ENCODE data around the gene TTC9B. TPM values are rescaled to one million over a fixed set of nuclear protein-coding genes. Genes with fewer than 3 reads are reported as not detected.

The TTC9B gene
- total RNA-seq, 1 donor from 2014 or later, result not detected

DNA sequence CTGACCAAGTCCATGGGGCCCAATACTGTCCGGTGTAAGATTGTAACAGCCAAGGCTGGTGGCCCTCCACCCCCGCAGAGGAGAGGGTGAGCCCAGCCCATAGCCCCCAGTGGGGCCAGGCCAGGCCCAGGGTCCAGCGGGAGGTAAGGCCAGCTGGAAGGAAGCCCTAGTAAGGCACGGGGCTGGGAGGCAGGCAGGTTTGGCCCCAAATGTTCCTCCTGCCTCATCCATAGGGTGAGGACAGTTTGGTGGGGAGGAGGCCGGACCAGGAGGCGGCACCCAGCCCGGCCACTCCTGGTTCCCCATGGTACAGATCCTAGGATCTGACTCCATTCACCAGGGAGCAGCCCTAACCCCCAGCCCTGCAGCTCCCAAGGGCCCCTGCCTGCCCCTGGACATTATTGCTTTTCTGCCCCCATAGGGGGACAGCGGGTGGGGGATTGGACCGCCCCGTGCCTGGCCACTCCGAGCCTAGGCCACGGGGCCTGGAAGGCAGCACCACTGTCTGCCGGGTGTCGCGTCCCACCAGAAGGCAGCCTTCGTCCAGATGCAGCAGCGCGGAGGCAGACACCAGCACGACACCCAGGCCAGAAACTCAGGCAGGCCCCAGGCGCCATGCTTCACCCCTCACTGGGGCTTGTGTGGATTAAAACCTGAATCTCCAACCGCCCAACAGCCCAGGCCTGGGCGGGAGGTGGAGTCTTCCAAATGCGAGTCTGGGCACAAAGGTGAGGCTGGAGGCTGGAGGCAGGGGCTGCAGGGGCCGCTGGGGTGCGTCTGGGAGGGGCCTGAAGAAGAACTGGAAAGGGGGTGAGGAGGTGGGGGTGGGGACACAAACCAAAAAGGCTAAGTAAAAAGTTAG is 15.0 kb upstream of the TTC9B start:
- H3K27ac Mint-ChIP-seq (ENCODE audit: unreplicated experiment), result no peak overlapping the region
- DNase-seq (ENCODE audit: extremely low spot score, unreplicated experiment), result no peak
- peaks cover 28% of the 10 kb centered on the region for H3K4me1 Mint-ChIP-seq (ENCODE audit: unreplicated experiment)
- H3K27me3 Mint-ChIP-seq (ENCODE audit: unreplicated experiment), result no peaks in the 10 kb centered on the region
- TF ChIP-seq, protein P1, sequence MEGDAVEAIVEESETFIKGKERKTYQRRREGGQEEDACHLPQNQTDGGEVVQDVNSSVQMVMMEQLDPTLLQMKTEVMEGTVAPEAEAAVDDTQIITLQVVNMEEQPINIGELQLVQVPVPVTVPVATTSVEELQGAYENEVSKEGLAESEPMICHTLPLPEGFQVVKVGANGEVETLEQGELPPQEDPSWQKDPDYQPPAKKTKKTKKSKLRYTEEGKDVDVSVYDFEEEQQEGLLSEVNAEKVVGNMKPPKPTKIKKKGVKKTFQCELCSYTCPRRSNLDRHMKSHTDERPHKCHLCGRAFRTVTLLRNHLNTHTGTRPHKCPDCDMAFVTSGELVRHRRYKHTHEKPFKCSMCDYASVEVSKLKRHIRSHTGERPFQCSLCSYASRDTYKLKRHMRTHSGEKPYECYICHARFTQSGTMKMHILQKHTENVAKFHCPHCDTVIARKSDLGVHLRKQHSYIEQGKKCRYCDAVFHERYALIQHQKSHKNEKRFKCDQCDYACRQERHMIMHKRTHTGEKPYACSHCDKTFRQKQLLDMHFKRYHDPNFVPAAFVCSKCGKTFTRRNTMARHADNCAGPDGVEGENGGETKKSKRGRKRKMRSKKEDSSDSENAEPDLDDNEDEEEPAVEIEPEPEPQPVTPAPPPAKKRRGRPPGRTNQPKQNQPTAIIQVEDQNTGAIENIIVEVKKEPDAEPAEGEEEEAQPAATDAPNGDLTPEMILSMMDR (IDR thresholded peaks at IDR 0.05), result no peak
- no peak overlapping the region for H3K4me3 Mint-ChIP-seq (ENCODE audit: unreplicated experiment)
- H3K36me3 Mint-ChIP-seq (ENCODE audit: unreplicated experiment), result peaks cover 24% of the 10 kb centered on the region
- H3K9me3 Mint-ChIP-seq (ENCODE audit: unreplicated experiment), result no peaks in the 10 kb centered on the region

GRCh38 chr19:40232479-40232878 is 14.3 kb upstream of the TTC9B start:
- TF ChIP-seq, protein P1 (IDR thresholded peaks at IDR 0.05), result no peak
- no peak overlapping the region for H3K27ac Mint-ChIP-seq (ENCODE audit: unreplicated experiment)
- peaks cover 28% of the 10 kb centered on the region for H3K4me1 Mint-ChIP-seq (ENCODE audit: unreplicated experiment)
- DNase-seq (ENCODE audit: extremely low spot score, unreplicated experiment), result no peak
- no peaks in the 10 kb centered on the region for H3K27me3 Mint-ChIP-seq (ENCODE audit: unreplicated experiment)
- no peak overlapping the region for H3K4me3 Mint-ChIP-seq (ENCODE audit: unreplicated experiment)
- H3K9me3 Mint-ChIP-seq (ENCODE audit: unreplicated experiment), result no peaks in the 10 kb centered on the region
- peaks cover 21% of the 10 kb centered on the region for H3K36me3 Mint-ChIP-seq (ENCODE audit: unreplicated experiment)

DNA sequence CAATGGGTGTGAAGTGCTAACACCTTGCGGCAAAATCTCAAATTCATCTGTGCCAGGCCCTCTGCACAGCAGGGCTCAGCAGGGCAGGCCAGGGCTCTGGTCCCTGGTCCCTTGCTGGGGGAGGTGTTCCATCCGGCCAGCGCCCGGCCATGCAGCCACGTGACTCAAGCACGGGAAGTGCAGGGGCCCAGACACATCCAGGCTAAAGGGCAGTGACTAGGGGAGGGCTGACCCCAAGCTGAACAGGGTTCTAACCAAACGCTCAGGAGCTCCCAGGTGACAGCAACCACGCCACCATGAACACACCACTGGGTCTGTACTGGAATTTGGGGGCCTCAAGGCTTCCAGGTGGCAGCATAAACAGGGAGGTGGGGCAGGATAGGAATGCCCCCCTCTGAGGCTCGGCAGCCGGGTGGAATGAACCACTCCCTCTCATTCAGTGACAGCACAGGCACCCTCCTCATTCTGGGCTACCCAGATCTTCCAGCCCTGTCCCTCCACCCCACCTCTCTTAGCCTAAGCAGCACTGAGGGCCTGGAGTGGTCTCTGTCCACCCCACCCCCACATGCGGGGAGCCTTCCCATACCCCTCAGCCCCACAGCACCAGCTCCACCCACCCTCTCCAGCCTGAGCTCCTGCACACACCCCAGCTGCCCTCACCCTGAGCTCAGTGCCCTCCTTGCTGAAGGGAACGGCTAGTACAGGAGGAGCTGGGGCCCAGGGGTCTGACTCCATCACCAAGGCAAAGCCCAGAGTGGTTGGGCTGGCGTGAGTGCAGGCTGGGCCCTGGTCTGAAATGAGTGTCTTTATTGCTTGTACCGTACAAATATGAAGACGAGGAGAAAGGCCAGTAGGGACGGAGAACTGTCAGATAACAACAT is 13.6 kb upstream of the TTC9B start:
- peaks cover 29% of the 10 kb centered on the region for H3K4me1 Mint-ChIP-seq (ENCODE audit: unreplicated experiment)
- peaks cover 17% of the 10 kb centered on the region for H3K36me3 Mint-ChIP-seq (ENCODE audit: unreplicated experiment)
- no peaks in the 10 kb centered on the region for H3K27me3 Mint-ChIP-seq (ENCODE audit: unreplicated experiment)
- no peaks in the 10 kb centered on the region for H3K9me3 Mint-ChIP-seq (ENCODE audit: unreplicated experiment)
- no peak overlapping the region for H3K4me3 Mint-ChIP-seq (ENCODE audit: unreplicated experiment)
- TF ChIP-seq, protein P1 (IDR thresholded peaks at IDR 0.05), result no peak
- H3K27ac Mint-ChIP-seq (ENCODE audit: unreplicated experiment), result no peak overlapping the region
- no peak for DNase-seq (ENCODE audit: extremely low spot score, unreplicated experiment)

GRCh38 chr19:40231057-40231456 is 12.9 kb upstream of the TTC9B start:
- peaks cover 14% of the 10 kb centered on the region for H3K36me3 Mint-ChIP-seq (ENCODE audit: unreplicated experiment)
- H3K27ac Mint-ChIP-seq (ENCODE audit: unreplicated experiment), result no peak overlapping the region

More at GRCh38 chr19:40231057-40231456, 12.9 kb upstream of the TTC9B start:
- Mint-ChIP-seq H3K4me3 (ENCODE audit: unreplicated experiment) (no peak overlapping the region), H3K27me3 (ENCODE audit: unreplicated experiment) (no peaks in the 10 kb centered on the region), H3K4me1 (ENCODE audit: unreplicated experiment) (peaks cover 31% of the 10 kb centered on the region), H3K9me3 (ENCODE audit: unreplicated experiment) (no peaks in the 10 kb centered on the region)
- TF ChIP-seq, protein P1 (IDR thresholded peaks at IDR 0.05), result no peak
- no peak for DNase-seq (ENCODE audit: extremely low spot score, unreplicated experiment)

Measured in osteocyte (in vitro differentiated cells).